Thymus (tissue), 11 donors: ENCODE measurements around the gene DNAI1. TPM values are rescaled to one million over a fixed set of nuclear protein-coding genes. Genes with fewer than 3 reads are reported as not detected.

Experiments used
- DNase-seq, 9 donors: peaks; one replicate each; pipeline ENCODE4 v3.0.0-alpha.2; 2013; ENCODE audit warnings: low spot score in 9 of 9, low read depth in 6 of 9, missing footprints in 1 of 9
- H3K27ac ChIP-seq, 2 donors: one replicate each; pipeline ENCODE4 v1.5.1; 2013; ENCODE audit warnings: control low read depth in 1 of 2, low read depth in 1 of 2, low read length in 1 of 2, mild to moderate bottlenecking in 1 of 2, moderate library complexity in 1 of 2
- H3K27me3 ChIP-seq, 2 donors: one replicate each; pipeline ENCODE4 v1.5.1; 2013; ENCODE audit warnings: low read length in 1 of 2; ENCODE audit not compliant: control insufficient read depth in 2 of 2, insufficient read depth in 1 of 2
- H3K36me3 ChIP-seq, 2 donors: one replicate each; pipeline ENCODE4 v1.5.1; 2013; ENCODE audit warnings: low read length in 1 of 2, mild to moderate bottlenecking in 1 of 2, moderate library complexity in 1 of 2; ENCODE audit not compliant: control insufficient read depth in 2 of 2, insufficient read depth in 2 of 2
- H3K4me1 ChIP-seq, 2 donors: one replicate each; pipeline ENCODE4 v1.5.1; 2013; ENCODE audit warnings: low read length in 2 of 2; ENCODE audit not compliant: control insufficient read depth in 2 of 2, insufficient read depth in 2 of 2
- H3K4me3 ChIP-seq, 2 donors: one replicate each; pipeline ENCODE4 v1.5.1; 2013; ENCODE audit warnings: low read length in 2 of 2, control low read depth in 1 of 2, mild to moderate bottlenecking in 1 of 2
- H3K9me3 ChIP-seq, 2 donors: one replicate each; pipeline ENCODE4 v1.5.1; 2013; ENCODE audit warnings: low read length in 1 of 2, mild to moderate bottlenecking in 1 of 2; ENCODE audit not compliant: control insufficient read depth in 2 of 2, insufficient read depth in 1 of 2
- WGBS: extraction: QIAGEN DNeasy Blood & Tissue Kit; methylation state at CpG from one replicate; pipeline ENCODE4 v1.1.7; 2013; 5-methylcytosine and 5-hydroxymethylcytosine counted together
- polyA plus RNA-seq: library from polyadenylated mRNA; stranded (reverse); fragments of 200-250 nt; gene quantifications from one replicate; pipeline ENCODE4 v1.2.3, GENCODE V29; 2013
- total RNA-seq: library from RNA; stranded (reverse); fragments of 120-200 nt; gene quantifications from one replicate; pipeline ENCODE4 v1.2.4, GENCODE V29; 2013
- donor health status: healthy.

Gene DNAI1
- total and polyA plus RNA-seq, 2 donors: 0.38 to 0.75 TPM

GRCh38 chr9:34554211-34555001, 95.8 kb downstream of the DNAI1 start:
- Histone ChIP-seq H3K4me1 (peaks cover 0 to 16% of the 10 kb centered on the region in 2 donors), H3K36me3 (no peaks in the 10 kb centered on the region), H3K4me3 (no peak overlapping the region), H3K27ac (no peak overlapping the region), H3K27me3 (peaks cover 0 to 22% of the 10 kb centered on the region in 2 donors), H3K9me3 (no peaks in the 10 kb centered on the region)
- WGBS: 84% methylated on average over 16 of the region's 16 CpGs
- no peak for DNase-seq

GRCh38 chr9:34555002-34555348, 96.4 kb downstream of the DNAI1 start:
- H3K4me1 ChIP-seq: peaks cover 0 to 19% of the 10 kb centered on the region in 2 donors
- 89% methylated on average over 23 of the region's 23 CpGs for WGBS
- H3K27ac ChIP-seq: no peak overlapping the region
- H3K4me3 ChIP-seq: no peak overlapping the region
- DNase-seq: peak in 1 of 9 donors; percentile 16
- H3K27me3 ChIP-seq: peaks cover 0 to 27% of the 10 kb centered on the region in 2 donors
- H3K9me3 ChIP-seq: no peaks in the 10 kb centered on the region
- no peaks in the 10 kb centered on the region for H3K36me3 ChIP-seq

DNA sequence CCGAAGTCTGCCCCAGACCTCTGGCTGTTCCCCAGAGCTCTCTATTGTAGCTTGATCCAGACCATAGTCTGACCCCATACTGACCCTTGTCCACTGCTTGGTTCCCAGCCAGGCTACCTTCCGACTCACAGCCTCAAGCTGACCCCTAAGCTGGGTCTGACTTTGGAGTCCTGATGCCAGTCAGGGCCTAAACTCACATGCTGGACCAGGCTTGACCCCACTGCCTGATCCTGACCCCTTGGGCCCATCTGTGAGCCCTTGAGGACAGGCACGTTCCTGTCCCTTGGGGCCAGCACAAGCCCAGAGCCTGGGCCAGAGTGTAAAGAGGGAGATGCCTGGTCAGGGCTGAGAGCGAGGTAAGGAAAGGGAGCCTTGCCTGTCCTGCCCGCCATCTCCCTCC, 96.9 kb downstream of the DNAI1 start:
- DNase-seq: no peak
- peaks cover 0 to 19% of the 10 kb centered on the region in 2 donors for H3K4me1 ChIP-seq
- H3K9me3 ChIP-seq: no peaks in the 10 kb centered on the region

GRCh38 chr9:34555936-34556525, 97.4 kb downstream of the DNAI1 start:
- Histone ChIP-seq H3K36me3 (no peaks in the 10 kb centered on the region), H3K27ac (no peak overlapping the region), H3K4me1 (peaks cover 0 to 21% of the 10 kb centered on the region in 2 donors), H3K27me3 (peaks cover 0 to 37% of the 10 kb centered on the region in 2 donors), H3K4me3 (no peak overlapping the region), H3K9me3 (no peaks in the 10 kb centered on the region)
- DNase-seq: no peak
- 90% methylated on average over 13 of the region's 13 CpGs for WGBS

More for the DNA sequence above, 96.9 kb downstream of the DNAI1 start:
- Histone ChIP-seq H3K4me3 (no peak overlapping the region), H3K27ac (no peak overlapping the region), H3K27me3 (peaks cover 0 to 32% of the 10 kb centered on the region in 2 donors), H3K36me3 (no peaks in the 10 kb centered on the region)
- 92% methylated on average over 5 of the region's 5 CpGs for WGBS

DNA sequence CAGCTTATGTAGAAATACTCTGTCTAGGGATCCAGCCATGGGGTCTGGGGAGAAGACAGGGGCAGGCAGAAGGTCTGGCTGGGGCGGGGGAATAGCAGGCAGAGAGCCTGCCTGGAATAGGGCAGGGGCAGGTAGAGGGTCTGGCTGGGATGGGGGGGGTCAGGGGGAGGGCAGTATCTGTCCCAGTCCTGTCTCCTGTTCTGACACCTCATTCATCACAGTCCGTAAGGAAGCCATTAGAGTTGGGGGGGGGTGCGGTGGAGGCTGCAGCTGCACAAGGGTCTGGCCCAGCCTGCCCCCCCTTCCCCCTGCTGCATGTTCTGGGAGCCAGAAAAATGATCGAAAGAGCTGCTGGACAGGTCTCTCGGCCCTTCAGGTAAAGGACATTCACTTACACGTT, 98.3 kb downstream of the DNAI1 start:
- H3K4me1 ChIP-seq: peaks cover 0 to 23% of the 10 kb centered on the region in 2 donors
- H3K4me3 ChIP-seq: no peak overlapping the region
- no peak for DNase-seq
- H3K27me3 ChIP-seq: peaks cover 0 to 39% of the 10 kb centered on the region in 2 donors
- H3K27ac ChIP-seq: no peak overlapping the region
- H3K9me3 ChIP-seq: no peaks in the 10 kb centered on the region
- H3K36me3 ChIP-seq: no peaks in the 10 kb centered on the region
- 89% methylated on average over 6 of the region's 6 CpGs for WGBS

GRCh38 chr9:34557426-34558321, 99.1 kb downstream of the DNAI1 start:
- Histone ChIP-seq H3K4me3 (no peak overlapping the region), H3K4me1 (peaks cover 0 to 23% of the 10 kb centered on the region in 2 donors), H3K27ac (no peak overlapping the region), H3K36me3 (no peaks in the 10 kb centered on the region), H3K27me3 (peaks cover 0 to 39% of the 10 kb centered on the region in 2 donors), H3K9me3 (no peaks in the 10 kb centered on the region)
- WGBS: 83% methylated on average over 19 of the region's 19 CpGs
- DNase-seq: no peak

GRCh38 chr9:34558364-34558763, 99.8 kb downstream of the DNAI1 start:
- Histone ChIP-seq H3K4me3 (no peak overlapping the region), H3K27me3 (peaks cover 0 to 41% of the 10 kb centered on the region in 2 donors)

GRCh38 chr9:34558919-34559623, 100.5 kb downstream of the DNAI1 start:
- no peak overlapping the region for H3K4me3 ChIP-seq
- WGBS: 72% methylated on average over 17 of the region's 17 CpGs
- peaks cover 0 to 39% of the 10 kb centered on the region in 2 donors for H3K27me3 ChIP-seq
- no peaks in the 10 kb centered on the region for H3K36me3 ChIP-seq
- no peaks in the 10 kb centered on the region for H3K9me3 ChIP-seq
- peak in 1 of 9 donors; percentile 12 for DNase-seq
- peak overlapping the region in 1 of 2 donors; percentile 51 for H3K27ac ChIP-seq
- peaks cover 0 to 23% of the 10 kb centered on the region in 2 donors for H3K4me1 ChIP-seq

More at GRCh38 chr9:34558364-34558763, 99.8 kb downstream of the DNAI1 start:
- H3K36me3 ChIP-seq: no peaks in the 10 kb centered on the region
- no peaks in the 10 kb centered on the region for H3K9me3 ChIP-seq
- H3K4me1 ChIP-seq: peaks cover 0 to 23% of the 10 kb centered on the region in 2 donors
- DNase-seq: no peak
- WGBS: 88% methylated on average over 9 of the region's 9 CpGs
- no peak overlapping the region for H3K27ac ChIP-seq
